ENCODE results near the gene PLEKHA7. TPM values are rescaled to one million over a fixed set of nuclear protein-coding genes. Genes with fewer than 3 reads are reported as not detected.
"Not testable (repeated sequence)": the region's sequence is repeated elsewhere in the genome, so short reads cannot be mapped to it uniquely, and the experiment has no call there.

Gene PLEKHA7
- total RNA-seq, 2 experiments from 2014 or later: 0.47 to 0.50 TPM

DNA sequence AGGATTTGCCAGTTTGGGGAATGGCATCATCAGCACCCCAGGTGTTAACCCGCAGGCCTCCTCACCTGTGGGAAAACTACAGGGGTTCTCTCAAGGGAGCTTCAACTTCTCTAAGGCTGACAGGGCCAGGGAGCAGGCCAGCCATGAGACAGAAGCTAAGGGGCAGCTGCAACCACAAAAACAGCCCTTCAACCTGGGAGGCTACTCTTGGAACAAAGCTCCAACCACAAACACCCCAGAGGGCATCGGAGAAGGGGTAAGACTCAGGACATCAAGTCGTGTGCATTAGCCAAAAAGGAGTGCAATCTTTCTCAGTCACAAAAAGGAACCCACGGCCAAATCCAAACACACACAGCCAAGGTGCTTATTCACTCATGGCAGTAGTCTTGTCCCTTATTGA, 103.0 kb downstream of the PLEKHA7 start:
- ChIA-PET CTCF (interaction anchor here (1.6 kb wide), 1 partner anchor 91 kb away, joined by 4 read pairs; no protein-coding TSS in a partner anchor), POLR2A (interaction anchor here (1.0 kb wide), 1 partner anchor 375 kb away, joined by 3 read pairs; no protein-coding TSS in a partner anchor)
- H3K9me3 Mint-ChIP-seq (ENCODE audit: insufficient read depth): no peaks in the 10 kb centered on the region

DNA sequence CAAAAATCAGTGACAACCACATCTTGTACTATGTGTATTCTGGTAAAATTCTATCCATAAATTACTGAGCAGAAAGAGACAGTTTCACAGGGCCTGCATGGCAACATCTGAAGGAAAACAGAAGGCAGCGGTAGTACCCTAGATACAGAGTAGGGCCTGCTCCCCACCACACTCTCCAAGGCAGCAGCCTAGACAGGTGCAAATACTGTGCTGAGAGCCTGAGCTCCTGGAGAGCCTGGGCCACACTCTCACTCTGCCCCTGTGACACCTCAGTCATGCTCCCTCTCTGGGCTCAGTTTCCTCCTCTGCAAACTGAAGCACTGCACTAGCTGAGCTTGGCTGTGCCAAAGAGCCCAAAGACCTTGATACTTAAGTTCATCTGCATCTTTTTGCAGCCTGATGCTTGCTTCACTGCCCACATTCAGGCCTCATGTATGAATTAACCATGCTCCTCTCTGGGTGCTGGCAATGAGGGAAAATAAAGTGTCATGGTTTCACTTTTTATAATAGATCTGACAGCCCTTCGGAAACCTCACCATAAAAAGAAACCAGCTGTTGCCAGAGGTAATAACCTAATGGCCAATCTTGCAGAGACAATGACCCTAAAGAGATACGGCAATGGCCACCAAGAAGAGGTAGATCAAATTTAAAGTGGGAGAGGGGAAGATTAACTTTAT, 104.7 kb downstream of the PLEKHA7 start:
- no peak overlapping the region for H3K27ac Mint-ChIP-seq
- no peaks in the 10 kb centered on the region for H3K4me1 Mint-ChIP-seq (ENCODE audit: low read depth)
- H3K4me3 Mint-ChIP-seq: no peak overlapping the region
- H3K27me3 Mint-ChIP-seq (ENCODE audit: low read depth): no peaks in the 10 kb centered on the region
- no peaks in the 10 kb centered on the region for H3K9me3 Mint-ChIP-seq (ENCODE audit: insufficient read depth)
- no peak for DNase-seq
- ATAC-seq: no peak
- ChIA-PET CTCF (interaction anchor here (1.3 kb wide), 1 partner anchor 22 kb away, joined by 3 read pairs; no protein-coding TSS in a partner anchor), POLR2A (no interaction called here)
- no peaks in the 10 kb centered on the region for H3K36me3 Mint-ChIP-seq (ENCODE audit: low read depth)

More for the DNA sequence above, 103.0 kb downstream of the PLEKHA7 start:
- Mint-ChIP-seq H3K4me3 (no peak overlapping the region), H3K27ac (no peak overlapping the region), H3K27me3 (ENCODE audit: low read depth) (no peaks in the 10 kb centered on the region), H3K36me3 (ENCODE audit: low read depth) (no peaks in the 10 kb centered on the region), H3K4me1 (ENCODE audit: low read depth) (no peaks in the 10 kb centered on the region)
- ATAC-seq (no peak), DNase-seq (no peak)

DNA sequence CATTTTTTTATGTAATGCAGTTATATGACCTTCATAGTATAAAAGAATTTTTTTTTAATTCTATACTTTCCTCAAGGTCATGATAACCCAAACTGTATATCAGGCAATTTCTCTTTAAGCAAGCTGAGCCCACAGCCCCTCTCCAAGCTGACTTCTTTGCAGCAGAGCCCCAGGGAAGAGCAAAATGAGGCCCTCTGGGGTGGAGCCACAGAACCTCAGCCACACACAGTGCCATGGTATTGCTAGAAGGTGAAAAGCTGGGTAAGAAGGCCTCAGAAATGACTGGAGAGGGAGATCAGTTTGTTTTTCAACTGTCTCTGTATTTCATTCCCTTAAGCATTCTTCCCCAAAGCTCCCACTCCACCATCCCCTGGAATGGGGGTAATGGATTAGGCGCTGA, 108.8 kb downstream of the PLEKHA7 start:
- ATAC-seq (no peak), DNase-seq (no peak)
- POLR2A ChIA-PET: no interaction called here
- H3K36me3 Mint-ChIP-seq (ENCODE audit: low read depth): no peaks in the 10 kb centered on the region
- no peaks in the 10 kb centered on the region for H3K9me3 Mint-ChIP-seq (ENCODE audit: insufficient read depth)
- H3K4me3 Mint-ChIP-seq: no peak overlapping the region
- H3K27ac Mint-ChIP-seq: no peak overlapping the region
- H3K4me1 Mint-ChIP-seq (ENCODE audit: low read depth): peaks cover 23% of the 10 kb centered on the region
- CTCF ChIA-PET: interaction anchor here (1.0 to 3.9 kb wide), 2 partner anchors 85 to 158 kb away, joined by 3 to 17 read pairs; no protein-coding TSS in a partner anchor
- H3K27me3 Mint-ChIP-seq (ENCODE audit: low read depth): no peaks in the 10 kb centered on the region

DNA sequence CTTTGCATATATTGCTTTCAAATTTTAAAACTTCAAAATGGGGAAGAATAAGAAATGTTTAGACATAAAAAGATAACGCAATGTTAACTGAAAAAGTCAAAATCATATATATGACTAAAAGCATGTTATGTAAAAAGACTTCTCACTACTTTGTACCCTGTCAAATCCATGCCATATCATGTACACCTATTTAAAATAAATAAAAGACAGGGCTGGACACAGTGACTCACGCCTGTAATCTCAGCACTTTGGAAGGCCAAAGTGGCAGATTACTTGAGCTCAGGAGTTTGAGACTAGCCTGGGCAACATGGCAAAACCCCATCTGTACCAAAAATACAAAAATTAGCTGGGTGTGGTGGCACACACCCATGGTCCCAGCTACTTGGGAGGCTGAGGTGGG, 109.5 kb downstream of the PLEKHA7 start:
- CTCF ChIA-PET: interaction anchor here (1.4 to 3.9 kb wide), 2 partner anchors 38 to 84 kb away, joined by 3 to 17 read pairs; no protein-coding TSS in a partner anchor
- H3K4me3 Mint-ChIP-seq; H3K27me3 Mint-ChIP-seq (ENCODE audit: low read depth); DNase-seq; H3K9me3 Mint-ChIP-seq (ENCODE audit: insufficient read depth); POLR2A ChIA-PET; H3K27ac Mint-ChIP-seq; H3K36me3 Mint-ChIP-seq (ENCODE audit: low read depth); ATAC-seq: not testable (repeated sequence)
- H3K4me1 Mint-ChIP-seq (ENCODE audit: low read depth): peaks cover 23% of the 10 kb centered on the region

DNA sequence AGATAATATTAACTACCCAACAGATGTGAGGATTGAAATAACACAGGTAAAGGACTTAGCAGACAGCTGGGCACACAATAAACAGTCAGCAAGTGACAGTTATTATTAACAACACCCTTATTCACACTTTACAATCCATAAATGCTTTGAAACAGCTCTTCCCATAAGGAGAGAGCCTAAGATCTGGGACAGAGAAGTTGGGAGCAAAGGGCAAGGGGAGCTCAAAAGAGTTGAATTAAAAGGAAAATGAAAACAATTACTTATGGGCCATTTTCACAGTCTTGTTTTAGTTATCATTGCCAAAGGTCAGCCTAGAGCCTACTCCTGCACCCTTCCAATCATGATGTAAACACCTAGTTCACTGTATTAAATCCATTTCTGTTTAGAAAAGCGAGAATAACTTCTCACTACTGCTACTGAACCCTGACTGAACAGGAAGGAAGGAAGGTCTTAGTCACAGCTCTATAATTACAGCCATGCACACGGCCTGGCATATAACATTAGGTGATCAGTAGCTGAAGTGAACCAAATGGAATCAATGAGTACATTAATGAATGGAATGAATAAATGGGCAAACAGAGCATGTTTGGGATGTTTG, 111.3 kb downstream of the PLEKHA7 start:
- DNase-seq (no peak), ATAC-seq (no peak)
- H3K27me3 Mint-ChIP-seq (ENCODE audit: low read depth): no peaks in the 10 kb centered on the region
- H3K9me3 Mint-ChIP-seq (ENCODE audit: insufficient read depth): no peaks in the 10 kb centered on the region
- CTCF ChIA-PET: interaction anchor here (1.0 to 3.9 kb wide), 4 partner anchors 19 to 117 kb away, joined by 3 to 17 read pairs (median 4); no protein-coding TSS in a partner anchor
- peaks cover 23% of the 10 kb centered on the region for H3K4me1 Mint-ChIP-seq (ENCODE audit: low read depth)
- POLR2A ChIA-PET: no interaction called here
- no peak overlapping the region for H3K4me3 Mint-ChIP-seq
- H3K27ac Mint-ChIP-seq: no peak overlapping the region
- H3K36me3 Mint-ChIP-seq (ENCODE audit: low read depth): no peaks in the 10 kb centered on the region

DNA sequence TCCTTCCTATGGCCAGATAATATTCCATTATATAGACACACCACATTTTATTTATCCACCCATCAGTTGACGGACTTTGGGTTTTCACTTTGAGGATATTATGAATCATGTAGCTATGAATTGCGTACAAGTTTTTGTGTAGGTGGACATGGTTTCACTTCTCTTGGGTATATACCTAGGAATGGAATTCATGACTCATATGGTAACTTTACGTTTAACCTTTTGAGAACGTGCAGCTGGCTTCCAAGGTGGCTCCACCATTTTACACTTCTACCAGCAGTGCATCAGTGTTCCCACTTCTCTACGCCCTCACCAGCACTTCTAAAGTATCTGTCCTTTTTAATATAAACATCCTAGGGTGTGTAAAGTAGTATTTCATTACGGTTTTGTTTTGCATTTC, 112.0 kb downstream of the PLEKHA7 start:
- Mint-ChIP-seq H3K4me1 (ENCODE audit: low read depth) (peaks cover 23% of the 10 kb centered on the region), H3K4me3 (no peak overlapping the region), H3K27me3 (ENCODE audit: low read depth) (no peaks in the 10 kb centered on the region), H3K27ac (no peak overlapping the region), H3K36me3 (ENCODE audit: low read depth) (no peaks in the 10 kb centered on the region), H3K9me3 (ENCODE audit: insufficient read depth) (no peaks in the 10 kb centered on the region)
- DNase-seq: no peak
- no peak for ATAC-seq
- ChIA-PET POLR2A (interaction anchor here (1.2 kb wide), 1 partner anchor 164 kb away, joined by 5 read pairs; no protein-coding TSS in a partner anchor), CTCF (interaction anchor here (1.0 to 3.9 kb wide), 5 partner anchors 20 to 161 kb away, joined by 3 to 17 read pairs (median 3); no protein-coding TSS in a partner anchor)

DNA sequence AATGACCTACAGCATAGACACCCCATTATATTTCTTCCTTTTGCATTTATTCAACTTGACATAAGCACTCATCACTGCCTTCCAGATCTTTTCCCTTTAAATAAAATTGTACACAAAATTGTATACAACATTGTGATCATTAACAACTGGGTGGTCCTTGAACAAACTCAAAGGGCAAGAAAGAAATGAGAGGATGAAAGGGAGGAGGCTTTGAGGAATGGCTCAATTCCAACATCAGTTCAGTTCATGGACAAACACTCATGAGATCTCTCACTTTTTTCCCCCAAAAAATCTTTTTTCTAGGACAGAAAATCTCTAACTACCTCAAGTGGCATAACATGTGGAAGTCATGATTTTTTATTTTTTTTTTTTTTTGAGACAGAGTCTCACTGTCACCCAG, 113.7 kb downstream of the PLEKHA7 start:
- no peaks in the 10 kb centered on the region for H3K9me3 Mint-ChIP-seq (ENCODE audit: insufficient read depth)
- H3K4me1 Mint-ChIP-seq (ENCODE audit: low read depth): peaks cover 23% of the 10 kb centered on the region
- ATAC-seq: no peak
- no peaks in the 10 kb centered on the region for H3K36me3 Mint-ChIP-seq (ENCODE audit: low read depth)
- no peak for DNase-seq
- H3K27ac Mint-ChIP-seq: no peak overlapping the region
- H3K27me3 Mint-ChIP-seq (ENCODE audit: low read depth): peaks cover 6% of the 10 kb centered on the region
- ChIA-PET POLR2A (no interaction called here), CTCF (interaction anchor here (1.4 kb wide), 1 partner anchor 80 kb away, joined by 3 read pairs; no protein-coding TSS in a partner anchor)
- no peak overlapping the region for H3K4me3 Mint-ChIP-seq

DNA sequence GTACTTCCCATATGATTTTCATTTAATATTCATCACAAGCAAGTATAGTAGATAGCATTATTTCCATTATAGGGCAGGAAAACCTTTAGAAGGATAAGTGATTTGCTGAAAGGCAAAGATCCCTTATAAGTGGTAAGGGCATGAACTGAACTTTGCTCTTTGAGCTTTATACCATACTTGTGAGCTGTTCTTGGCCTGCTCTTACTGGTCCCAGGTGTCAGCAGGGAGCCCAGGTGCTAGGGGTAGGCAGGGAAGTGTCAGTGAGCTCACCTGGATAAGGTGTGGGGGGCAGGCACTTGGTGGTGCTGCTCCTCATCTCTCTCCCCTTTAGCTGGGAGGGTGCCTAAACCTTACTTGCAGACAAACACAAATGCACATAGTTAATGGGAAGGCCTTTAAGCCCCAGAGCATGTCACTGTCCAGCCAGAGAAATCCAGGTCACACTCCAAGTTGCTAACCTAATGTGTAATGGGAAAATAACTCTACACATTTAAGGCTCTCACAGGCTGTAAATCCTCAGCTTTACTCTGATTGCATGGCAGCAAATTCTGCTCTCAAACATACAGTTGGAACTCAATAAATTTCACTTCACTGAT, 114.4 kb downstream of the PLEKHA7 start:
- Mint-ChIP-seq H3K9me3 (ENCODE audit: insufficient read depth) (no peaks in the 10 kb centered on the region), H3K4me3 (no peak overlapping the region), H3K27me3 (ENCODE audit: low read depth) (peaks cover 10% of the 10 kb centered on the region), H3K27ac (no peak overlapping the region), H3K4me1 (ENCODE audit: low read depth) (peaks cover 23% of the 10 kb centered on the region), H3K36me3 (ENCODE audit: low read depth) (no peaks in the 10 kb centered on the region)
- POLR2A ChIA-PET: no interaction called here
- CTCF ChIA-PET: no interaction called here
- no peak for DNase-seq
- no peak for ATAC-seq

DNA sequence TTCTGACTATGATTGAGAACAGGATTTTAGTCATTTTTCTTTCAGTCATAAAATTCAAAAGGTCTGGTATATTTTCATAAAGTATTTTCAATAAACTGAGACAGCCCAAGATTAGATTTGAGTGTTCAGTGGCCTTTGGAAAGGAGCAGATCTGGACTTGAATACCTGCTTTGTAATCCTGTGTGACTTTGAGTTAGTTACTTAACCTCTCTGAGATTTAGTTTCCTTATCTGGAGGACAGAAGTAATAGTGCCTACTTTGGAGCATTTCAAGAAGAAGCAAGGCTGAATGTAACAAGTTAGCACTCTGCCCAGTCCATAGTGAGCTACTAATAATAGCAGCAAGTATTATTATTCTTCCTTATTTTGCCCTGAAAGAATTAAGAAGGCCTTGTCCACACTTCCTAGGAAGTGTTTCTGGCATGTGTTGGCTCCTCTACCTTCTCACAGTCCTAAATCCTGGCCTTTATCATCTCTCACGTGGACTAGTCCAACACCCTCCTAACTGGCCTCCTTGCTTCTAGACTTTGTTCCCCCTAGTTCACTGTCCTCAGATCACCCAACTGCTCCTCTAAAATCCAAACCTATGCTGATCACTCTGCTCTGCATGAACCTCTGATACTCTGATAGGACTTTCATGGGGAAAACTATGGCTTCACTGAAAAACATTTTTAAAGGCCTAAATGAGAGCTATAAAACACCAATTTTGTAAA, 115.8 kb downstream of the PLEKHA7 start:
- Mint-ChIP-seq H3K4me1 (ENCODE audit: low read depth) (peaks cover 17% of the 10 kb centered on the region), H3K27ac (no peak overlapping the region), H3K36me3 (ENCODE audit: low read depth) (no peaks in the 10 kb centered on the region), H3K9me3 (ENCODE audit: insufficient read depth) (no peaks in the 10 kb centered on the region), H3K27me3 (ENCODE audit: low read depth) (peaks cover 10% of the 10 kb centered on the region), H3K4me3 (no peak overlapping the region)
- POLR2A ChIA-PET: no interaction called here
- ATAC-seq (no peak), DNase-seq (no peak)
- CTCF ChIA-PET: interaction anchor here (0.7 kb wide), 1 partner anchor 88 kb away, joined by 3 read pairs; no protein-coding TSS in a partner anchor

DNA sequence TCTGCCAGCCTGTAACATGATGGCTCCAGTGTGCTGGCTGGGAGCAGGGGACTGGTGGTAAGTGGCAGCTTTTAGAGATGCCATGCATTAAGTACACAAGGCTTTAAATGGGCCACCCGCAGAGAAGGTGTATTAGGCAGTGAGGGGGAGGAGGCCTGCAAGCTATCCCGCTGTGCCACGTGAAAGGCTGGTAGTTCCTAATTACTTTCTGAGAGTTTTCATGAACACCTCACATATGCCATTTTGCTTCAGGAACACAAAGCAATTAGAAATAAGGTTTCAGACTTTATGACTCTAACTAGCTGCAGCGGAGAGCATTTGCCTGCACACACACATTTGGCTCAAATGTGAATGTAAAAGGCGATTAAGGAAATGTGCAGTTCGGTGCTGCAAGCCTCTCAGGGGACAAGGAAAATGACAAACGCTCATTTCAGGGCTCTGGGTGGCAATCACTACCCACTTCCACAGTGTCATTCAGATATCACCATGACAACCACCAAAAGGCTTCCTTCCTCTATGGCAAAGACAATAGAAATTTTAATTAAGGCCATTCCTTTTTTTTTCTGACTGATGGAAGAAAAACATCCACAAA, 116.6 kb downstream of the PLEKHA7 start:
- POLR2A ChIA-PET: no interaction called here
- CTCF ChIA-PET: no interaction called here
- peaks cover 10% of the 10 kb centered on the region for H3K27me3 Mint-ChIP-seq (ENCODE audit: low read depth)
- no peaks in the 10 kb centered on the region for H3K9me3 Mint-ChIP-seq (ENCODE audit: insufficient read depth)
- DNase-seq: no peak
- peaks cover 8% of the 10 kb centered on the region for H3K4me1 Mint-ChIP-seq (ENCODE audit: low read depth)
- no peak for ATAC-seq
- no peaks in the 10 kb centered on the region for H3K36me3 Mint-ChIP-seq (ENCODE audit: low read depth)
- no peak overlapping the region for H3K4me3 Mint-ChIP-seq
- H3K27ac Mint-ChIP-seq: no peak overlapping the region

DNA sequence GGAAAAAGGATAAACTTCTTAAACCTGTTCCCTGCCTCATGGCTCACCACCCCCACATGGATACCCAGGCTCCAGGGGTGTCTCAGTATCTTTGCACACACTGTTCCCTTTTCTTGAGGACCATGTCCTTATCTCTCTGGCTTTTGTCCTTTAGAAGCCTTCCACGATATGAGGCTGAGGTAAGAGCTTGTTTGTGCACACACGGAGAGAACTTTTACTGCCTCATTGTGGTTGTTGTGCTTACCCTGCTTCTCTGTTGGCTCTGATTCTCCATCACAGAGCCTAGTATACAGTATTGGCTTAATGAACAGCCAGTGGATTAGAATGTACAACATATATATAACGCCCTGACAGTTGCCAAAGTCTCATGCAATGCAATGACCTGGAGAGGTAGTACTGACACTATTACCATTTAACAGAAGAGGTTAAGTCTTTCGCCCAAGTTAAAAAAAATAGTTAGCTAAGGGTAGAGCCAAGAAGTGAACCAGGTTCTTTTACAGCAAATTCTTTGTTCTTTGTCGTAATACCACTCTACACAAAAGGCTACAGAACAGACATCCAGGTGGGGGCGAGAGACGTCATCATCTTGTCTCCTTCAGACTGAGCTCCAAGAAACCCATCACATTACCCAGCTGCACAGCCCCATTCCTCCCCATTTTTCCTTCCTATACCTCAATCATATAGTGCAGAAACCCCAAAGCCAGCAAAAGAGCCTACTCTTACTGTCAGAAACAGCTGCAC, 117.3 kb downstream of the PLEKHA7 start:
- H3K27me3 Mint-ChIP-seq (ENCODE audit: low read depth): peaks cover 10% of the 10 kb centered on the region
- peaks cover 2% of the 10 kb centered on the region for H3K4me1 Mint-ChIP-seq (ENCODE audit: low read depth)
- no peaks in the 10 kb centered on the region for H3K9me3 Mint-ChIP-seq (ENCODE audit: insufficient read depth)
- H3K27ac Mint-ChIP-seq: no peak overlapping the region
- POLR2A ChIA-PET: no interaction called here
- H3K36me3 Mint-ChIP-seq (ENCODE audit: low read depth): no peaks in the 10 kb centered on the region
- no peak overlapping the region for H3K4me3 Mint-ChIP-seq
- no peak for DNase-seq
- no peak for ATAC-seq
- CTCF ChIA-PET: no interaction called here
